NCI-H1417 treated with DMSO at 0.1 percent for 48 hours (cell line): ENCODE measurements around the gene GNA15.
"Not testable (repeated sequence)": the region's sequence is repeated elsewhere in the genome, so short reads cannot be mapped to it uniquely, and the experiment has no call there.

Experiments
- DNase-seq: peaks from one replicate; lab custom pipeline; 2025; lab: John Stamatoyannopoulos, UW

GNA15 gene, protein sequence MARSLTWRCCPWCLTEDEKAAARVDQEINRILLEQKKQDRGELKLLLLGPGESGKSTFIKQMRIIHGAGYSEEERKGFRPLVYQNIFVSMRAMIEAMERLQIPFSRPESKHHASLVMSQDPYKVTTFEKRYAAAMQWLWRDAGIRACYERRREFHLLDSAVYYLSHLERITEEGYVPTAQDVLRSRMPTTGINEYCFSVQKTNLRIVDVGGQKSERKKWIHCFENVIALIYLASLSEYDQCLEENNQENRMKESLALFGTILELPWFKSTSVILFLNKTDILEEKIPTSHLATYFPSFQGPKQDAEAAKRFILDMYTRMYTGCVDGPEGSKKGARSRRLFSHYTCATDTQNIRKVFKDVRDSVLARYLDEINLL

GRCh38 chr19:3135961-3136683 is at the start of gene GNA15:
TSS of gene GNA15 (plus strand) at chr19:3136033. CDS start at chr19:3136451, 418 bp downstream.
- no peak for DNase-seq

DNA sequence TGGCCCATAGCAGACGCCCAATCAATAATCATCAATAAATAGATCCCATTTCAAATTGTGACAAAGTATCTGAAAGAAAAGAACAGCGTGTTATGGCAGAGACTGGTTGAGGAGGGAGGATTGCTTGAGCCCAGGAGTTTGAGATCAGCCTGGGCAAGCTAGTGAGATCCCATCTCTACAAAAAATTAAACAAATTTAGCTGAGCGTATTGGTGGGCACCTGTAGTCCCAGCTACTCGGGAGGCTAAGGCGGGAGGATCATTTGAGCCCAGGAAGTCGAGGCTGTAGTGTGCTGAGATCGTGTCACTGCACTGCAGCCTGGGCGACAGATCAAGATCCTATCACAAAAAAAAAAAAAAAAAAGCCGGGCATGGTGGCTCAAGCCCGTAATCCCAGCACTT is 48.1 kb upstream of the GNA15 start:
- DNase-seq, result no peak

GRCh38 chr19:3089299-3089855 is 46.5 kb upstream of the GNA15 start:
- DNase-seq, result not testable (repeated sequence)

GRCh38 chr19:3094601-3095440 is 41.0 kb upstream of the GNA15 start:
- no peak for DNase-seq

- DNase-seq, result no peak
Observed at GRCh38 chr19:3095441-3096191, 40.2 kb upstream of the GNA15 start.

DNA sequence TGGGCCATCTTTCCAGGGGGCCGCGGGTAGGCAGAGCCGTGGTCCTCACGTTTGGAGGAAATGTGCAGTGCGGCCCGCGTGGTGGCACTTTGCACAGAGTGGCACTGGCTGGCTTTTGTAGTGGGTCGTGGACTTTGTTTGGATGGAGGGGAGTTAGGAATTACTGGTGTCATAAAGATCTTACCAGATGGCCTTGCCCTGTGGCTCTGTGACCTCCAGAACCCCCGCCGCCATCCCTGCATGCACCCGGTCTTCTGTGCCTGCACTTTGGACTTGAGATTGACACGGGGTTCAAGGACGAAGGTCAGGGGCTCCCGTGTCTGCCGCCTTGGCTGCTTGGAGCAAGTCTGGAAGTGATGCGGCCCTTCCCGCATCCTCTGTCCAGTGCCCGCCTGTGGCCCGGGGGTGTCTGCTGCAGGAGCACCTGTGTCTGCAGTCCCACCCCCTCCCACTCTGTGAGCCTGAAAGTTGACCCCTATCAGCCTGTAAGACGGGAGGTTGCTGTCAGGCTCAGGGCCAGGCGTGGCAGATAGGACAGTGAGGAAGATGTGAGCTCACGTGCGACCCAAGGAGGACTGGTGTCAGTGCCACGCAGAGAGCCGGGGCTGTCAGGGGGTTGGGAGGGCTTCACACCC is 39.4 kb upstream of the GNA15 start:
- no peak for DNase-seq

DNA sequence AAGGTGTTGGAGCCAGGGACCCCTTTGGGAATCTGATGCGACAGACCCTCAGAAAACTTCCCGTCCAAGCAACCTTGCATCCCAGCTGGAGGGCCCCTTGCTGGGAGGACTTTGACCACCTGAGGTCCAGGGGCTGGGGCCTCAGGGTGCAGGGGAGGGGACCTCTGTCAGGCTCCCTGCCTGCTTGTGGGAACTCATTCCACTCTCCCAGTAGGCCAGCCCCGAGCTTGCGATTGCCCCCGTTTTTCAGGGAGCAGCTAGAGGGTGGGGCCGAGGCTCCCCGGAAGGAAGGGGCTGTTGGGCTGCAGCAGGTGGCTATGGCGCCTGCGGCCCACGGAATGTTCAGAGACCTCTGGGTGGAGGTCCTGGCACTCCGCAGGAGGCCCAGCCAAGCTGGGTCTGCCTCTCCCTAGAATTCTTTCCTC is 38.9 kb upstream of the GNA15 start:
- DNase-seq, result no peak

DNA sequence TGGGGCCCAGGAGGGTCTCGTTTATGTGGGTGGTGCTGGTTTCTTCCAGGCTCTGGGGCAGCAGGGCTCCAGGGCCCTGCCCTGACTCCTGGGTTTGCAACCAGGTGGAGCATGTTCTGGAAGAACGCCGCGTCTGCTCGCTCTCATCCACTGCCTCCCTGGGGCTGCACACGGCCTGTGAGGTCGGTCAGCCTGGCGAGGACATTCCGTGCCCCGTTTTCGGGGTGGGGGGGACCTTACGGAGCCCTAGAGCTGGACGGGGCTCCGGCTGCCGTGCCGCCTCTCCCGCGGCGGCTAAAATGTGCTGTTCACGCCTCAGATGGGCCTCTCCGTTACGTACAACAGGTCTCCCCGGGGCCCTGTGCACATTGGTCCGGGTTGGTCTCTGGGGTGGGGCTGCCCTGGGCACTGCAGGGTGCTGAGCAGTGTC is 38.4 kb upstream of the GNA15 start:
- DNase-seq, result no peak

GRCh38 chr19:3098141-3098514 is 37.7 kb upstream of the GNA15 start:
- no peak for DNase-seq

GRCh38 chr19:3098515-3099346 is 37.1 kb upstream of the GNA15 start:
- DNase-seq, result no peak

DNA sequence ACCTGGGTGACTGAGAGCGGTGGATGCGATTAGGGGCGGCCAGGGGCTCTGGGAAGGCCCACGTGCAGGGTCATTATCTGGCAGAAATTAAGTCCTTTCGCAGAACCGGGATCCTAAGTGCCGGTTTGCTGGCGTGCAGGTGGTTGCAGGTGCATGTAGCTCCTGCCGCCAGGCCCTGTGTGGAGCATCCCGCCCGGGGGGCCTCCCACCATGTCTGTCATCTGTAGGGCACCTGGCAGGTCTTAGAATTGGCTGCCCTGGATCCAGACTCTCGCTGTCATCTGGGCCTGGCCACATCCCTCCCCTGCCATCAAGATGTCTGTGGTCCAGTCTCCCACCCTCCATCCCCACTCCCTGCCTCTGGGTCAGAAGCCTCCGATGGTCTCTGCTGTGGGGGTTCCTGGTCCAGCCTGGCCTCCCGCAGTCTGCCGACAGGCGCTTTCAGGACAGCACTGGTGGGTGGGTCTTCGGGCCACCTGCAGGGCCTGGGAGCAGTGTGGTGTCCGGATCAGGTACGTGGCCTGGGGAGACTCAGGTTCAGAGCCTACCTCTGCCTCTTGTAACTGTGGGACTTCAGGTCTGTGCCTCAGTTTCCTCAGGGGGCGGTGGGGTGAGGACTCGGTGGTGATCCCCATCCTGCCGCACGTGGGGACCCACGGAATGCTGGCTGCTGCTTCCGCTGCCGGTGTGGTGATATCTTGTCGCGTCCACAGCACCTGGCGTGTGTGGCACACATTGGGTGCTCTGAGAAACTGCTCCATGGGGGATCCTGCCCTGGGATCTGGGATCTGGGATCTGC is 36.3 kb upstream of the GNA15 start:
- DNase-seq, result no peak

DNA sequence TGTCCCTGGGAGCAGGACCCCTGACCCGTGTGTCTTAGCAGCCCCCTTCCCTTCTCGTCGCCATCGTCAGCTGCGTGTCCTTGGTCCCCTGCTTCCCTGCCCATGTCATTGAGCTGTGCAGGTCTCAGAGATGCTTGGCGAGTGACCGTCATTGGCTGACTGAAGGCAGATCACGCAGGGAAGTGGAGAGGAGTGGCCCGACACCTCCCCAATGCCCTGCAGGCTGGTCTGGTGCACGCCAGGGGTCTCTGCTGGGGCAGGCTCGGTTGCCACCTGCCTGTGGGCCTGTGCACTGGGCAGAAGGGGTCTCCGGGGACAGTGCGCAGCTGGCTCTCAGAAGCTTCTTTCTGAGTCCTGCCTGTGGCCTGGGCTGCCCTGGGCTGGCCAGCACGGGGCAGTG is 35.5 kb upstream of the GNA15 start:
- DNase-seq, result no peak

DNA sequence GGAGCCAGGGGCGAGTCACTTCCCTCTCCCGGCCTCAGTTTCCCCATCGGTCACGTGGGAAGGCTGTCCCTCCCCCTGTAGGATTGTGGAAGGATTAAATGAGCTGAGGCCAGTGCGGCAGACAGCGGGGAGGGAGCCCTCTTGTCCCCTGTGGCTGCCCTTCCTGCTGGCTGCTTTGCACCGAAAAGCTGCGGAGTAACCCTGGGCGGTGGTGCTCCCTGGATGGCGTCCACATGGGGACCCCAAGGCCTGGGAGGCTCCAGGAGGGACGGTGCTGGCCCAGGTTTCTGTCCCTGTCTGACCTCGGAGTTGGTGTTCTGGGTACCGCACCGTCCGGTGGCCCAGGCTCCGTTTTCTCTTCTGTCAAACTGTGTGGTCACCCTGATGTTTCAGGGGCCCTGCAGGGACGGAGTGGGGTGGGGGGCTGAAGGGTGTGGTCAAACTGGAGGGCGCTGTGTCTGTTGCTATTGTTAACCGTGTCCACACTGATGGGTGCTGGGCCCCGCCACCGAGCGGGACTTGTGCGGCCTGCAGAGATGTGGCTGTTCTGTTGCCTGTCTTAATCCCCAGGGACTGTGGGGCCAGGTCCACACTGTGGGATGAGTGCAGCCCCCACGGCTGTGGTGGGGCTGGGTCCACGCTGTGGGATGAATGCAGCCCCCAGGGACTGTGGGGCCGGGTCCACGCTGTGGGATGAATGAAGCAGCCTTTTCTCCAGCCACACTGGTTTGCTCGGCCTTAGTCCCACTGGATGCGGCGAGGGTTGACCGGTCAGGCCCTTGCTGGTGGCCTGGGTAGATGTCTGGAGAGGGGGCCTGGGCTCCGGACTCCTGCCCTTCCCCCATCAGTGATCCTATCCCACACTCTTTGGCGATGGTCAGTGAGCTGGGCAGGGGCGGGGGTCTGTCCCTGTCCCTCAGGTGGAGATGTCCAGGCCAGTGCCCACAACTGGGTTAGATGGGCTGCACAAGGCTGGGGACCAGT is 34.8 kb upstream of the GNA15 start:
- no peak for DNase-seq

DNA sequence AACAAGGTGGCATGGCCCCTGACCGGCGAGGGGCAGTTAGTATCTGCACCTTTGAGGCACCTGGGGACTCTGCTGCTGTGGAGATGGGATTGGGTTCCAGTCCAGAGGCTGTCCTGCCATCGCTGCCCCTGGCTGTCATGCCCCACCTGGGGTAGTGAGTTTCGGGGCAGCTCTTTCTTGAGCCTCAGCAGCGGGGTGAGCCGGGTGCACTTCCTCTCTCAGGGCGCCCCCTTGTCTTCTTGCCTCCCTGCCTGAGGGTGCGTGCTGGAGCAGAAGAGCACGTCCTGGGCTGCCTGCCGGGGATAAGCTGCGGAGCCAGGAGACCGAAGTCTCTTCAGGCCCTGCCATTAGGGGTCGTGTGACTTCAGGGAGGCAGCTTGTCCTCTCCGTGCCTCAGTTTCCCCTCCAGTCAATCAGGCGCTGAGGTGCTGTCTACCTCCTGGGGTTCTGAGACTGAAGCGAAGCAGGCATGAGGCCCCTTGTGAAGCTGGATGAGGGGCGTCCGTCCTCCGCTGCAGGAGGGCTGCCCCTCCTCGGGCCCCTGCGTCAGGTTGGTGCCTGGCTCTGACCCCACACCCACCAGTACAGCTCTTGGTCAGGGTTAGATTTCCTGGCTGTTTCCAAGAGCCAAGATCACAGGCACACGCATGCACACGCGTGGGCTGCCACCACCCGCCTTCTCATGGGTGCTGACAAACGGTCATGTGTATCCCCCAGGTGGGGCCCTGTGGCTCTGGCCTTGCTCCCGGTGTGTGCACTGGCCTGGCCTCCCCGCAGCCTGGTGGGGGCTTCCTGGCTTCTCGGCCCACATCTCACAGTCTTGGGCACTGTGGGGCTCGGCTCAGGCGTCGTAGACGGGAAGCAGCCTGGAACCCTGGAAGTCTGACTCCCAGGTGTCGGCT is 33.3 kb upstream of the GNA15 start:
- no peak for DNase-seq

DNA sequence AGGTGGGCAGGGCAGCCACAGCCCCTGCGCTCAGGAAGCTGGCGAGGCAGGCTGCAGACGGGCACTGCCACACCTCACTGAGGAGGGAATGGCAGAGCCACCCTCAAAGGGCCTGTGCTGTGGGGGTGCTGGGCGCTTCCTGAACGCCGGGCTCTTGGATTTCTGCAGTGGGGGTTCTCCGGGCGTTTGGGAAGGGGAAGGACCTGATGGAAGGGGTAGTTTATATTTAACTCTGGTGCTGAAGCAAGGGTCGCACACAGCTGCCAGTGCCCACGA is 31.2 kb upstream of the GNA15 start:
- no peak for DNase-seq

DNA sequence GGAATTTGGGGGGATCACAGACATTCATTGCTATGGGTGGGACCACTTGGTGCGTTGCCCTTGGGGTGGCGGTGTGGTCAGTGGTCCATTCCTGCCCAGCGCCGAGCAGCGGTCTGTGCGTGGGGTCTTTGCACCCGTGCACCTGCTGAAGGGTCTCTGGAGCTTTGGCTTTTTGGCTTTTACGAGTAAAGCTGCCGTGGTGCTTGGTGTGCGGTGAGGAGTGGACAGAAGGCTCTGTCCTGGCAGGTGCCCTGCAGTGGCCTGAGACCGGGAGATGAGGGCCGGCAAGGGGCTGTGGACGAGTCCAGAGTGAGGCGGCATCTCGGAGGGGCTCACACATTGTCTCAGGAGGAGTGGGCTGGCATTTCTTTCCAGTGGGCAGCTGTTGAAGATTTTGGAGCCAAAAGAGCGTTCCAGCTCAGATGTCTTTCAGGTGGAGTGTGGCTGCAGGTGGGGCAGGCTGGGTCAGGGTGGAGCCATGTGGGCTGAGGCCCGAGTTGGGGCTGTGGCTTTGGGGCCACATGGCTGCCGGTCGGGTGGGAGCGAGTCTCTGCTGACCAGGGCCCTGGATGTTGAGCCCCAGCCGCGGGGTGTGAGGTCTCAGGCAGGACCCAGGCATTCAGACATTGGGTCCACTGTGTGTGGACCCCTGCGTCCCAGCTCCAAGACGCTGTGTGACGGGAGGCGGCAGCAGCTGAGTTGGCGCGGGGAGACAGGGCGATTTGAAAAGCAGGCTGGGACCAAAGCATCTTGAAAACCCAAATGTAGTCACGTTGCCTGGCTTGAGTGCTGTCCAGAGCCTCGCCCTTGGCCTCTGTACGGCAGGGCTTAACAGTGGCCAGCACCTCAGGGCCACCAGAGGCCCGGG is 30.0 kb upstream of the GNA15 start:
- no peak for DNase-seq
